NCI-H82 treated with DMSO at 0.1 percent for 48 hours (cell line): ENCODE data around the gene DPPA4.
A peak's percentile ranks its signal among the peaks of the same experiment; 100 is the strongest.
"Not testable (repeated sequence)": the region's sequence is repeated elsewhere in the genome, so short reads cannot be mapped to it uniquely, and the experiment has no call there.

Experiments
- DNase-seq: peaks from one replicate; lab custom pipeline; 2025; ENCODE audit not compliant: unreplicated experiment; lab: John Stamatoyannopoulos, UW

DPPA4 gene

GRCh38 chr3:109337393-109337792 is at the start of gene DPPA4:
Gene DPPA4 (minus strand): TSS chr3:109337546. CDS start chr3:109337517, 29 bp downstream.
- no peak for DNase-seq

- no peak for DNase-seq
Measured at GRCh38 chr3:109385442-109386318, 48.3 kb upstream of the DPPA4 start.

DNA sequence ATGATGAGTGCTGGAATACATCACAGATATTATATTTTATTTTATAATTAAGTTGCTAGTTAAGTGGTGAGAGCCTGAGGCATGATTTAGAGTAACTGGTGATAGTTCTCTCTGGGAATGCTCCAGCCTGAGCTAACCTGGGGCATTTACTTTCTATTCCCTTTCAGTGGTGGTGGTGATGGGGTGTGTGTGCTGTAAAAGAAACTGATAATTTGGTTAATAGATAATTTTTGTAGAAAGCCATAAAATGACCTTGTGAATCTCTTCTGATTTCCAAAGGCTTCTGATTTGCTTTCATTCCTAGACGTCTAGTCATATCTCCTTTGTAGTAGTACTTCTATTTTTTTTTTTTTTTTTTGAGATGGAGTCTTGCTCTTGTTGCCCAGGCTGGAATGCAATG is 46.8 kb upstream of the DPPA4 start:
- no peak for DNase-seq

DNA sequence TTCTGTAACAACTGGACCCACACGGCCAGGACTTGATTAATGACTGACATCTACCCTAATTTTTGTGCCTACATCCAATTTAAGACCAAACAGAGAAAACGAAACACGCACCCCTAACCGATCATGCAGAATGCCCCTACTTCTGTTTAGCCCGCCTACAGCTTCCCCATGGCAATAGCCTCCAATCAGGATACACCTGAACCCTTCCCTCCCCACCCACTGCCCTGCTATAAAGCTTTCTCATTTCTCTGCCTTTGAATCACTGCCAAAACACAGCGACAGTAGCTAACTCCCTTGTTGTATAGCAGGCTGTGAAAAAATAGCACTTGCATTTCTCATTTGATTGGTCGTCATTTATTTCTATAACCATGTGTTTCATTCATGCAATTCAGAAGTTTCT is 45.2 kb upstream of the DPPA4 start:
- no peak for DNase-seq

DNA sequence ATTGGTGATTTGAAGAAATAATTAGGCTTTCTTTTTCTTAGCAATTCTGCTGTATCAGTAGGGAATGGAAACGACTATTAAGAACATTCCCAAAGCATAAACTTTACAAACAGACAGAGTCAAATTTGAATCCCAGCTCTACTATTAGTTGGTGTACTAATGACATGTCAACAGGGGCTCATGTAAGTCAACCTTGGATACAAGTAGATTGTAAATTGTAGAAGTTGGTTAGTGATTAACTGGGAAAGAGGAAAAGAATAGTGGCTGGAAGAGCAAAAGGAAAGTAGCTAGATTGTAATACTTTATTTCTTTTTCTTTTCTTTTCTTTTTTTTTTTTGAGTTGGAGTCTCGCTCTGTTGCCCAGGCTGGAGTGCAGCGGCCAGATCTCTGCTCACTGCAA is 38.6 kb upstream of the DPPA4 start:
- DNase-seq, result no peak

- DNase-seq, result not testable (repeated sequence)
Measured at GRCh38 chr3:109374434-109374833, 37.1 kb upstream of the DPPA4 start.

DNA sequence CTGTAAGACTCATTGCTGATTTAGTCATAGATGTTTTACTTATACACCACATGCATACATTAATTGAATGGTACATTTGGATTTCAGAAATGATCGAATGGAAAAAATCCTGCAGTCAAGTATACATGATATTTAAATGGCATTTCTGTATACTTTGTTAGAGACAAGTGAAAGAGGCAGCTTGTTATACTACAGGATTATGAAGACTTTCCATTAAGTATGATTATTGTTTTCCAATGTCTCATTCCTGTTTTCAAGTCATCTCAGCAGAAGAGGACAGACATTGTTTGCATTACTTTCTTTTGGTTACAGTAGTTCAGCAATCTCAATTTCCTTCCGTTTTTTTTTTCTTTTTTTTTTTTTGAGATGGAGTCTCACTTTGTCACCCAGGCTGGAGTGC is 36.6 kb upstream of the DPPA4 start:
- no peak for DNase-seq

- DNase-seq, result peak; percentile 35
Measured at GRCh38 chr3:109372639-109373038, 35.3 kb upstream of the DPPA4 start.

DNA sequence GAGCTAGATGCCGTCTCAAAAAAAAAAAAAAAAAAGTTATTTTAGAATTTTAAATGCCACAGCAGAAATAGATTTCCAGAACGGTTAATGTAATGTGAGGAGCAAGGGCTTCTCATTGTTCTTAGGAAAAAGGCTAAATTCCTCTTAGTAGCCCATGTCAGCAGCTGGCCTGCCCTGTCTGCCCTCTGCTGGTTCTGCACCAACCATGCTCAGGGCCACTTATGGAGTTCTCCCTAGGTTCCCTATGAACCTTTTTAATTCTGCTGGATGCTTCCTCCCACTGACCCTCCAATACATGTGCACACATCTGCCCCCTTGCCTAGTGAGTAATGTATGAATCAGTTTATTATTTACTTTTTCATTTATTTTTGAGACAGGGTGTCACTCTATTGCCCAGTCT is 32.2 kb upstream of the DPPA4 start:
- DNase-seq, result no peak

DNA sequence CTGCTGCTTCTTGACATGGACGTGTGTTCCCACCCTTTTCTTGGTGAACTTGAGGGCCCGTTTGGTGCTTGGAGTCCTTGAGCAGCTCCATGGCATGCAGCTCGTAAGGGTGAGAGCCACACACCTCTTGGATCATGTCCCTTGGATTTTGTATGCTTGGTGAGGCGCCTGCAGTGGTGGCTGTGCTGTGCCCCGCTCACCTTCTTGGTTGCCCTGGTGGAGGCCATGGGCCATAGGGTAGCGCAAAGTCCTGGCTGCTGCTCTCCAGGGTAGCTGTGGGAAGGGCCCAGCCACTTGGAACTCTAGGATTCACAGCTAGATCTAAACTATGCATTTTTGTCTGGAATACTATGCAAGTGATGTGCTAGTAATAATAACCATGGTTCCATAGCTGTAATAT is 26.7 kb upstream of the DPPA4 start:
- DNase-seq, result no peak

GRCh38 chr3:109363634-109364033 is 26.3 kb upstream of the DPPA4 start:
- no peak for DNase-seq

DNA sequence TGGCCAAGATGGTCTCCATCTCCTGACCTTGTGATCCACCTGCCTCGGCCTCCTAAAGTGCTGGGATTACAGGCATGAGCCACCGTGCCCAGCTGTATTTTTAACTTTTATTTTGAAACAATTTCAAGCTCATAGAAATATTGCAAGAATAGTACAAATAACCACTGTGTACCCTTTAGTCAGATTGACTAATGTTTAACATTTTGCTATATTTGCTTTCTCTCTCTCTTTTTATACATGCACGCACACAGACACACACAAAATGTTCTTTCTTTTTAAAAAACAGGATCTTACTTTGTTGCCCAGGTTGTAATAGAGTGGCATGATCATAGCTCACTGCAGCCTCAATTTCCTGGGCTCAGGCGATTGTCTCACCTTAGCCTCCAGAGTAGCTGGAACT is 25.5 kb upstream of the DPPA4 start:
- no peak for DNase-seq

DNA sequence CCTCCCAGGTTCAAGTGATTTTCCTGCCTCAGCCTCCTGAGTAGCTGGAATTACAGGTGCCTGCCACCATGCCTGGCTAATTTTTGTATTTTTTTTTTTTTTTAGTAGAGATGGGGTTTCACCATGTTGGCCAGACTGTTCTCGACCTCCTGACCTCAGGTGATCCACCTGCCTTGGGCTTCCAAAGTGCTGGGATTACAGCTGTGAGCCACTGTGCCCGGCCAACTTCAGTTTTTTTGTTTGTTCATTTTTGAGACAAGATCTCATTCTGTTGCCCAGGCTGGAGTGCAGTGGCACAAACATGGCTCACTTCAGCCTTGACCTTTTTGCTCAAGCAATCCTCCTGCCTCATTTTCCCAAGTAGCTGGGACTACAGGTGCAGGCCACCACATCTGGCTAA is 21.5 kb upstream of the DPPA4 start:
- not testable (repeated sequence) for DNase-seq

DNA sequence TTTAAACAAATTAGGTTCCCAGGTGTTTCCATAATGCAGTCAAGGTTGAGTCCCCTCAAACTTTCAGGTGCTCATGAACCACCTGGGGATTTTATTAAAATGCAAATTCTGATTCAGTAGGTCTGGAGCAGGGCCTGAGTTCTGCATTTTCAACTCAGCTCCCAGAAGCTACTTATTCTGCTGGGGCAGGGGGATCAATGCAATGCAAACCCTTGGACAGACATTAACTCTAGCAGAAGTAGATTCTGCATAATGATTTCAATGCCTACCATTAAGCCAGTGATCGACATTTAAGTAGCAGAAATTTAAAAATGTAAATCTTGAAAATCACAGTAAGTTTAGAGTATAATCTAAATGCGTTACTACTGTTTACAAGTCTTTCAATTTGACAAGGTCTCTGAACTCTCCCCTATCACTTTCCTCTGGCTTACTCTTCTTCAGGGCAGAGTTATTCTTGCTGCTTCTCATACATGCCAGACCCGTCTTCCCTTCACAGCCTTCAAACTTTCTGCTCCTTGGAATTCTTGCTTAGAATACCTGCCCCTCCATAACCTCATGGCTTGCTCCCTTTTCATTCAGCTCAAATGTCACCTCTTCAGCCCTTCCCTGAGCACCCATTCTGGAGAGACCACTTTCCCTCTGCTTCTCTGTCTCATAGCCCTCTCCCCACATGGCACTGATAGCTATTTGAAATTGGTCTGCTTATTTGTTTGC is 19.3 kb upstream of the DPPA4 start:
- DNase-seq, result no peak

- no peak for DNase-seq
Measured at GRCh38 chr3:109355625-109356441, 18.5 kb upstream of the DPPA4 start.

DNA sequence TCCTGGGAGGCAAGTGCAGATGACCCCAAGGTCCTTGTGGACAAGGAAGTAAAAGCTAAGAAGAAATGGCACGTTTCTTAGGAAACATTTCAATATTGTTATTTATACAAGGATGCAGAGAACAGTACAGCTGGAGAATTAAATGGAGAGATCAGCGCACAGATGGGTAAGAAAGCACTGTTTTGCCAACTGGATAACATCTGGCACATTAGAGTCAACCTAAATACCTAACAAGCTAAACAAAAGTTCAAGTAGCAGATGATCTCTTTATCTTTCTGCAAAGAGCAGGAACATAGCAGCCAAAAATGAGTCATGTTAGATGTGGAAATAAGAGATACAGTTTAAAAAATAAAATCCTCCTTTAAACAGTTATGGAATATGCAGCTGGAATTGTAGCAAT is 15.7 kb upstream of the DPPA4 start:
- DNase-seq, result peak; percentile 42

DNA sequence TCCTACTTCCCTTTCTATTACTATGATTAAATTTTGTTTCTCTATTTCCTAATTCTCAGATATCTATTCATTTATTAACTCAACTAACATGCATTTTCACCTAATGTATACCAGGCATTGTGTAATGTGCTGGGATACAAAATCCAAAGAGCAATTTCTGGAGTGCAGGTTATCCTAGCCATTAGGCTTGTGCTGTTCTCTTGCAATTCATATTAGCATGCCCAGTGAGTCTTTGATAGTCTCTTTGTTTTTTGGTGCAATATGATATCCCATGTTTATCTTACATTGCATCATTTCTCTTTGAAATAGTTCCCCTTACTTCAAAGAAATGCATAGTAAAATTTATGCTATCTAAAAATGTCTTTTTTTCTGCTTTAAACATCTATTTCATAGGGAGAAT is 13.9 kb upstream of the DPPA4 start:
- no peak for DNase-seq

DNA sequence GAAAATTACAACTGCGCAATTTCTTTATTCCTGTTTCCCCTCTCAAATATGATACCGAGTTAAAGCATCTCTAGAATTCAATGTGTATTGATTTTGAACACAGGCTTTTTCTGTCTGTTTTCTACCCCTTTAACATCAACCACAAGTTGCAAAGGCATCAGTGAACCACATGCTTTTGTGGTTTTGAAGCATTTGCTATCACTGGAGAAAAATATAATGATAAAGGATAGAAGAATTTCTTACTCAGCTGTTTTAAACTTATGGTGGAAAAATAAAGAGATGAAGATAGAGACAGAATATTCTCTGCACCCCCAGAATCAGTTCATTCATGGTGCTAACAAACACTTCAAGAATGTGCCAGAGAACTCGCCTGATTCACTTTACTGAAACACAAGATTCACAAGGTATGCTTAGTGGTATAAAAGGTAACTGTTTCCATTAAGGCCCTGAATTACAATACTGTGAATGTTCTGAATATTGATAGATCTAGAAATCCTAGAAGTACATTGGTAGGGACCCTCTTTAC is 9.5 kb upstream of the DPPA4 start:
- DNase-seq, result no peak

- DNase-seq, result no peak
Measured at GRCh38 chr3:109346099-109346498, 8.8 kb upstream of the DPPA4 start.

DNA sequence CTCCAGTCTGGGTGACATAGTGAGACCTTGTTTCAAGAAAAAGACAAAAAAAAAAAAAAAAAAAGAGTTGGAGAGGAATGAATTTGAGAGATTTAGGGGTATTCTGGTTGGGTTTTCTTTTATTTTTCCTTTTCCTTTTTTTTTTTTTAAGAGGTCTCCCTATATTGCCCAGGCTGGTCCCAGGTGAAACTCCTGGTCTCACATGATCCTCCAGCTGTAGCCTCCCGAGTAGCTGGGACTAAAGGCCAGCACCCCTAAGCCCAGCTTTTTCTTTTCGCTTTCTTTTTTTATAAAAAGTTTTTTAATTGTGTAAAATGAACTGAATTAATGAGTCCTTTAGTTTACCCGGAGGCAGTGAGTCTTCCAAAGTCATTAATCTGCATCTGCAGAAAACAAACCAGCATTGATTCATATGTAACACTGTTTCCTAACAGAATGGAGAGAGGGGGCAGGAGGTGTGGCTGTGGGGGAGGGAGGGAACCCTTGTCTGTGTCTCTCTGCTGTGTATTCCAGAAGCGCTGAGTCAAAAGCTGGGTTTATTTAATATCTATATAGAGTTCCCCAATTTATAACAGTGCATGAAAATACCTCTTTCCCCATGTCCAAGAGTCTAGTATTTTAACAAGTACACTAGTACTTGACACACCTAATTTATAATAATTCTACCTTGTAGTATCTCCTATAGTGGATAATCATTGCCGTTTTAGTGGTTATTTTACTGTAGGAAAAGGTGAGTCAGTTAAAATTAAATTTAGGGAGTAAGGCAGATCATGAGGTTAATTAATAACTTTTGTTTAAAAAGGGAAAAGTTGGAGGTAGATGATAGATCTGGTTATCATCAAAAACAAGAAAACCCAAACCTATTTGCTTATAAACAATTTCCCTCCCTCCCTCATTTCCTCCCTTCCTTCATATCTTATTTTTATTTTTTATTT is 2.6 kb upstream of the DPPA4 start:
- DNase-seq, result no peak
